NCI-H2227 (cell line): ENCODE measurements around the gene GNPTAB.
"Not testable (repeated sequence)": the region's sequence is repeated elsewhere in the genome, so short reads cannot be mapped to it uniquely, and the experiment has no call there.

ENCODE experiments used
- DNase-seq: peaks from one replicate; lab custom pipeline; 2025; ENCODE audit not compliant: unreplicated experiment; lab: John Stamatoyannopoulos, UW

Gene GNPTAB

DNA sequence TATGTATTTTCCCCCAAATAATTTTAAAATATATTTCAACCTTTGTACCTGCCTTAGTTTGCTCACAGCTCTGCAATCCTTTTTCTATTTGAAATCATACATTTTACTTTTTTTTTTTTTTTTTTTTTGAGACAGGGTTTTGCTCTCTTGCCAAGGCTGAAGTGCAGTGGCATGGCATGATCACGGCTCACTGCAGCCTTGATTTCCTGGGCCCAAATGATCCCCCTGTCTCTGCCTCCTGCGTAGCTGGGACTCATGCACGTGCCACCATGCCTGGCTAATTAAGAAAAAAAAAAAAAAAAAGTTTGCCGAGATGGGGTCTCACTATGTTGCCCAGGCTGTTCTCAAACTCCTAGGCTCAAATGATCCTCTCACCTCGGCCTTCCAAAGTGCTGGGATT is 90.2 kb downstream of the GNPTAB start:
- no peak for DNase-seq

- no peak for DNase-seq
Measured at GRCh38 chr12:101738920-101739665, 91.7 kb downstream of the GNPTAB start, which contains the start of gene SYCP3. Gene SYCP3 (minus strand): TSS chr12:101739462. CDS start chr12:101737935, 1,527 bp downstream.

DNA sequence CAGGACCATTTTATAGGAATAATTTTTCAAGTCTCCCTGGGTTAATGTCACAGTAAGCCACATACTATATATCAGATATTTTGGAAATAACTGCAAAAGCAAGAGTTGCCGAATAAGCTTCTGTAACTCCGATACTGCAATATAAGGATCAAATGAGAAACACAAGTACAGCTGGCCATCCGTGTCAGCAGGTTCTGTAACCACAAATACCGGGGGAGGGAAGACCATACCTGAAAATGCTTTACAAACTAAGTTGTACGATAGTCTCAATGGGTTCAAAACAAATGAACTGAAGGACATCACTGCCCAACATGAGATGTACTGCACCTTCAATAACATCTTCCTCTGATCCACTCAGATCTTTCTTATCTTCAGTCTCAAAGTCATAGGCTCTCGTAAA is 93.3 kb downstream of the GNPTAB start:
- no peak for DNase-seq

DNA sequence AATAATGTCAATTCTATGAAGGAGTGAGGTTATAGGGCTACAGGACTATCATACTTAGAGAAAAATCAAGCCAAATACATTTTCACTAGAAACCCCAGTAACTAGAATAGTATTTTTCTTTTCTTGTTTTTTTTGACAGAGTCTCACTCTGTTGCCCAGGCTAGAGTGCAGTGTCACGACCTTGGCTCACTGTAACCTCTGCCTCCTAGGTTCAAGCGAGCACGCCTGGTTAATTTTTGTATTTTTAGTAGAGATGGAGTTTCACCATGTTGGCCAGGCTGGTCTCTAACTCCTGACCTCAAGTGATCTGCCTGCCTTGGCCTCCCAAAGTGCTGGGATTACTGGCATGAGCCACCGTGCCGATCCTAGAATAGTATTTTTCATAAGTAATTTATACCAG is 96.3 kb downstream of the GNPTAB start:
- DNase-seq: not testable (repeated sequence)

GRCh38 chr12:101733166-101733565 is 97.6 kb downstream of the GNPTAB start:
- no peak for DNase-seq

GRCh38 chr12:101732318-101732717 is 98.4 kb downstream of the GNPTAB start:
- DNase-seq: no peak

- DNase-seq: no peak
Measured at GRCh38 chr12:101729842-101730241, 100.9 kb downstream of the GNPTAB start.

DNA sequence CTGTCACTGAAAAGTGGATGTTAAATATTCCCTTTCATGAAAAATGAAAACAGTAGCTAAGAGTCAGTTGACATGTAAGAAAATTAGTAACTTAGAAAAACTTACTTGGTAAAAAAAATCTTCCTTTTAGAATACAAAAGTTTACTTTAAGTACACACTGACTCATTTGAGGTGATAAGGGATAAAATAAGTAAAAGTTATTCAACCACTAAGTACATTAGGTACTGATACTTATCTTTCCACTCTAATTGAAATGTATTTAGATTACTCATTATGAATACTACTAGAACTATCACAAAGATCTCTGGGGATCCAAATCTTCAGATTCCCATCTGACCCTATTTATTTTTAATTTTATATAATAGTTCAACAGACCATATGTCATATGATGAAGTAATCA is 103.7 kb downstream of the GNPTAB start:
- DNase-seq: no peak

GRCh38 chr12:101722392-101722791 is 108.4 kb downstream of the GNPTAB start:
- no peak for DNase-seq

DNA sequence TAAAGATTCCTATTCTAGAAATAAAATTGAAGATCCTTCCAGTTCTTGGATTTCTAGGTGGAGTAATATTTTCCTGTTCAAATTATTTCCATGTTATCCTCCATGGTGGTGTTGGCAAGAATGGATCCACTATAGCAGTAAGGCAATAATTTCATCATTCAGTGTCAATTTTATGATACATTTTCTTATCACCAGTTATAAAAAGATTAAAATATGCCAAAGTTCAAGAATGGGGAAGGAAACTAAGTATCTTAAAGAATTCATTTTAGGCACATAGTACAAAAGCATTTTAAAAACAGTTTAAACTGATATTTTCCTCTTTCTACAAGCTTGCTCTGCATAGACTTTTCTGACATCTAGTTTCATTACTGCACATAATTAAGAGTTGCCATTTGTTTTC is 110.6 kb downstream of the GNPTAB start:
- no peak for DNase-seq

- no peak for DNase-seq
Measured at GRCh38 chr12:101719566-101719965, 111.2 kb downstream of the GNPTAB start.

DNA sequence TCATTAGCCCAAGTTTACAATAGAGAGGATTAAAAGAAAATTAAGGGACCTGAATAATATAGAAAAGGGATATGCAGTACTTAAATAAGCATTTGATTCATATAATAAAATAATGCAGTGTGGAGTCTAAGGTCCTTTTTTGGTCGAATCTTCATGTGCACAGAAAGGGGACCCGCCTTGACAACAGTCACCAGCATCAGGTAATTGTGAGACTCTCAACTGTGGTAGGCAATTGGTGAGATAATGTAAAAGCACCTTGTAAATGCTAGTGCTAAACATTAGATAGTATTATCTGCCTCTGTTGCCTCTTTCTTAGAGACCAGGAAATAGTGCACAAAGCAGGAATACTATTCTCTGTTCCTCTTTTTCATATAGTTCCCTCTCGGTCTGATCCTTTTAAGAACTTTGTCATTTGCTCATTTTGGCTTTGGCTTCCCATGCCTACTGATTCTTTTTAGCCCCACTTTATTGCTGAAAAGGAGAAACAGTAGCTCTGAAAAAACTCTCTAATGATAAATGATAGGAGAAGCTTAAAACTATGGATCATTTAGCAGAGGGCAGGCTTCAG is 115.8 kb downstream of the GNPTAB start:
- no peak for DNase-seq

- no peak for DNase-seq
Measured at GRCh38 chr12:101713930-101714329, 116.8 kb downstream of the GNPTAB start.

DNA sequence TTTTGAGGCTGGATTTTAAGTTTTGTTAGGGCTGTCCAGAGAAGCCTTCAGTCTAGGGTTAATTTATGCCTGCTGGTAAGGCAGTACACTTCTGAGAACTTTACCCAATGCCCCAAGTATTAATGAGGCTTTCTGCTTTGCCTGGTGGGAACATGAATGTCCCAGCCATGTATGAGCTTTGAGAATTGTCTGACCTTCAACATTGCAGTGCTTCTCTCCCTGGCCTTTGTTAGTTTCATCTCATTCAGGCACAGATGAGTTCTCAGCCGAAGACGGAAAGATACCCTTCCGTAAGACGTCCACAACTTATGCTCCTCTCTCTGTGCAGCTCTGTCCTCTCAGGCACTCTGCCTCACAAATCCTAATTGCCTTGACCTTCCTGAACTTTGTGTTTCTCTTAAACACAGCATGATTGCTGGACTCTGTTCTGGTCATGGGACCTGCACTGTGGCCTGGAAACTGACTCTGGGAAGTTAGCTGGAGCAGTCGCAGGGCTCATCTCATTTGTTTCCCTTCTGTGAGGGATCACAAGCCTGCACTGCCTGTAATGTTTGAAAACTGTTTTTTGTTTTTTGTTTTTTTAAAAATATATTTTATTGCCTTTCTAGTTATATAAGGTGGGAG is 117.6 kb downstream of the GNPTAB start:
- no peak for DNase-seq

DNA sequence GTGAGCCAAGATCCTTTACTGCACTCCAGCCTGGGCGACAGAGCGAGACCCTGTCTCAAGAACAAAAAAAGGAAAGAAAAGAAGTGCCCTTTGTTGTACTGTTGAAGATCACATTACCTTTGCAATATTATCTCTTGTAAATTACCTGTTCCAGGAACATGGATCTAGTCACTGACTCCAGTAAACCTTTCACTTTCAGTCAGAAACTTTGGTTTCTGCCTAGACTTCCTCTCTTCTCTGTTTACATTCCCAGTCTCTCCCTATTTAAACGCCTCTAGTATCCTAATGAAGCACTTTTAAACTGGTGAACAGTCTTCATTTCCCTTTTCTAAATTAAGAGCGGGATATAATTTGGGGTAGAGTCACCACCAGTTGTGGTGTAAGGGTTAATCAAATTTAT is 120.5 kb downstream of the GNPTAB start:
- DNase-seq: no peak

DNA sequence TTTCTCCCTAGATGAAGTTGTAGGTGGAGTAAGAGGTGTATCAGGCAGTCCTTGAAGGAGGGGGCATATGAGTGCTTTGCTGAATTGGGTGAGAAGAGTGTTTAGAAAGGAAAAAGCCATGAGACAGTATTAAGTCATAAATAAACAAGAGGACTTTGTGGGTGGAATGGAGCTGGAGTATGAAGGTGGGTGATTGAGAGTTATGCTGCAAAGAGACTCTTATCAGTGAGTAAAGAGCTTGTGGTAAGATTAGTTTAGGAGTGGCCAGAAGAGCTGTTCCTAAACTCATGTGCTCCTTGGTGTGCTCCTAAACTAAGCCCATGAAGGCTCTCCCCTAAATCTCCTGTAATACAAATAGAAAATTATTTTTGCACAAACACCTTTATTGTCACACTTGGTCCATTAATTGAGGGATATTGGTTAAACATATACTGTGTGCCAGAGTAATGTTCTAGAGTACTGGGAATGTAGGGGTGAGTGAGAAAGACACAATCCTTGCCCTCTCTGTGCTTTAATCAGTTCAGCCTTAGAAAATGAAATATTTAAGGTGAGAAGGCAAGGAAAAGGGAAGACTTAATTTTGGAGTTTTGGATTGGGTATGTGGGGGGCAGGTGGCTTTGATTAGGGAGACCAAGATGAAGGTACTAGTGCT is 123.5 kb downstream of the GNPTAB start:
- no peak for DNase-seq

DNA sequence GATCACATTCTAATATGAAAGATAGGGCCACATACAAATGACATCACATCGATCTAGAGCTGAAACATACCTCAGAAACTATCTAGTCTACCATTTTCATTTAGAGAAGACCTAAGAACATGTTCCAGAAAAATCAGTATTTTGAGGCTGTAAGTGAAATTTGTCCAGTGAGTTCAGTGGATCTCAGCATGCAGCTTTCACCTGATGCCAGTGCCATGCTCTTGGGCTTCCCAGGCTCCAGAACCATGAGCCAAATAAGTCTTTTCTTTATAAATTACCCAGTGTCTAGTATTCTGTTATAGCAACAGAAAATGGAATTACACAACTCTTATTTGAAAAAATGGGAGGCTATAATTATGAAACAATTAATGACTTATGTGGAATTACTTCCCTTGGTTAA is 124.4 kb downstream of the GNPTAB start:
- no peak for DNase-seq

DNA sequence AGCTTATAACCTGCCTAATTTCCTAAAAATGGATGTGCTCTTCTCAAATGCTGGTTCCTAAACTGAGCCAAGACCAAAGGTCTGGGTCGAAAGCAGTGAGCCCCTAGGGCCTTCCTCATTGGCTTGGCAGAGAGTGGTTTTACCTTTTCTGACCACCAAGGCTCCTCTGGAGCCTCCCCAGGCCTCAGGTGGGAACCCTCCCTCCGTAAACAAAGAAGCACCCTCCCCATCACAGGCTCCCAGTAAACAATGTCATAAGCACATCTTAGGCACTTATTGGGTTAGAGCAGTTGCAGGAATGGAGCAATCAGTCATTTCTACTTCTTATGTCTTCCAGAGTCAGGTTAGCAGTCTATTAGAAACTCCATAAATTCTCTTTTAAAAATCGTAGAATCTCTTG is 127.3 kb downstream of the GNPTAB start:
- no peak for DNase-seq

DNA sequence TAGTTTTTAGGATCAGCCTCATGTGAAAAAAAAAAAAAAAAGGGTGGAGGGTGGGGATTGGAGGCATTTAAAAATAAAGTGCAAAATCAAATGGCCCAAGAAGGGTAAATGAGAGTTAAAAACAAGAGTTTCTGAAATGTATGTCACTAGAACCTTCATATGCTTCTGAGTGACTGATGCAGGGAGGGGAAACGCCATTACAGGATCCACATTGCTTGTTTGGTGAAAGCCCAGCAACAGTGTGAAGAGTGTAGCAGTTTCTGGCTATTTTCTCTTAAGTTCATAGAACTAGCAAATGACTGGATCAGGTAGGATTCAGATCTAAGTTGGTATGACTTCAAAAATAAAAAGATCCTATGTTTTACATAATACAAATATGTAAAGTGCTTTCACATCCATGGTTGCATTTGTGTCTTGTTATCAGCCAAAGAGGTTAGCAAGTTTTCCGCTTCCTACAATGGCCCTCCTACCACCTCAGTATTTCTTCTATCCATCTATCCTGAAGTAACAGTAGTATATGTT is 130.4 kb downstream of the GNPTAB start:
- no peak for DNase-seq

- no peak for DNase-seq
Measured at GRCh38 chr12:101698800-101699347, 131.9 kb downstream of the GNPTAB start.
